OCI-LY3 (cell line): ENCODE measurements around the gene TMEM250.

Source experiments
- H2AFZ ChIP-seq: fragments of 200-600, 300-600 bp; shearing (Covaris generic); 2 replicates; pipeline ENCODE4 v1.6.0; 2014; ENCODE audit warnings: antibody characterized with exemption, low read depth, low read length
- H3K27ac ChIP-seq: fragments of 200-600, 300-600 bp; sonication (generic); 2 replicates; pipeline ENCODE4 v1.5.1; 2014; ENCODE audit warnings: mild to moderate bottlenecking, low read length, moderate library complexity, mixed read lengths
- H3K27me3 ChIP-seq: fragments of 200-600, 300-600 bp; sonication (generic); 2 replicates; pipeline ENCODE4 v1.6.1; 2014; ENCODE audit warnings: low read depth, low read length, mixed read lengths
- H3K36me3 ChIP-seq: fragments of 200-600, 300-600 bp; sonication (generic); replicated peaks from 2 replicates; pipeline ENCODE3; 2014; ENCODE audit warnings: low read depth, low read length, mixed read lengths
- H3K4me1 ChIP-seq: fragments of 300-600, 200-600 bp; sonication (generic); 2 replicates; pipeline ENCODE4 v1.6.1; 2014; ENCODE audit warnings: low read length, mixed read lengths
- H3K4me2 ChIP-seq: fragments of 200-600, 300-600 bp; sonication (generic); 2 replicates; pipeline ENCODE4 v1.6.1; 2014; ENCODE audit warnings: low read length, mixed read lengths
- H3K4me3 ChIP-seq: fragments of 300-600, 200-600 bp; sonication (generic); 2 replicates; pipeline ENCODE4 v1.5.1; 2014; ENCODE audit warnings: antibody characterized with exemption, mild to moderate bottlenecking, low read length, moderate library complexity
- H3K79me2 ChIP-seq: fragments of 300-600, 200-600 bp; shearing (Covaris generic); 2 replicates; pipeline ENCODE4 v1.6.1; 2014; ENCODE audit warnings: mild to moderate bottlenecking, low read length, mixed read lengths
- H3K9ac ChIP-seq: fragments of 300-600, 200-600 bp; shearing (Covaris generic); 2 replicates; pipeline ENCODE4 v1.6.0; 2014; ENCODE audit warnings: mild to moderate bottlenecking, low read length, moderate library complexity
- H3K9me3 ChIP-seq: fragments of 200-600, 300-600 bp; shearing (Covaris generic); 2 replicates; pipeline ENCODE4 v1.6.1; 2014; ENCODE audit warnings: low read length, mixed read lengths; ENCODE audit not compliant: insufficient read depth
- H4K20me1 ChIP-seq: fragments of 200-600, 300-600 bp; sonication (generic); 2 replicates; pipeline ENCODE4 v1.6.1; 2016; ENCODE audit warnings: low read length, mixed read lengths; ENCODE audit not compliant: insufficient read depth
- CTCF ChIP-seq: fragments of 200-600, 300-600 bp; sonication (generic); IDR thresholded peaks from 2 replicates; pipeline ENCODE4 v1.5.1; 2014; ENCODE audit warnings: antibody characterized with exemption, low read length, low read depth
- EZH2phosphoT487 ChIP-seq: fragments of 200-600 bp; shearing (Covaris generic); IDR thresholded peaks from 2 replicates; pipeline ENCODE4 v1.6.1; 2018; ENCODE audit warnings: antibody characterized with exemption, mixed run types, low read depth

Gene TMEM250

GRCh38 chr9:136159851-136160250 is 41.2 kb upstream of the TMEM250 start:
- H4K20me1 ChIP-seq, result no peaks in the 10 kb centered on the region
- no peaks in the 10 kb centered on the region for H3K27me3 ChIP-seq
- no peaks in the 10 kb centered on the region for H3K36me3 ChIP-seq
- H3K9me3 ChIP-seq, result no peaks in the 10 kb centered on the region
- H3K27ac ChIP-seq, result no peak overlapping the region
- H3K9ac ChIP-seq, result no peak overlapping the region
- H3K4me1 ChIP-seq, result no peaks in the 10 kb centered on the region
- H3K4me3 ChIP-seq, result no peak overlapping the region
- H3K79me2 ChIP-seq, result no peaks in the 10 kb centered on the region
- H2AFZ ChIP-seq, result no peak overlapping the region
- H3K4me2 ChIP-seq, result no peak overlapping the region
- TF ChIP-seq CTCF (no peak), EZH2phosphoT487 (no peak)

GRCh38 chr9:136157477-136158265 is 39.0 kb upstream of the TMEM250 start:
- Histone ChIP-seq H3K4me2 (no peak overlapping the region), H2AFZ (no peak overlapping the region), H3K4me3 (no peak overlapping the region), H3K27ac (no peak overlapping the region), H3K79me2 (no peaks in the 10 kb centered on the region), H3K36me3 (no peaks in the 10 kb centered on the region), H3K9ac (no peak overlapping the region), H3K27me3 (no peaks in the 10 kb centered on the region), H3K4me1 (no peaks in the 10 kb centered on the region), H4K20me1 (no peaks in the 10 kb centered on the region), H3K9me3 (no peaks in the 10 kb centered on the region)
- no peak for TF ChIP-seq EZH2phosphoT487
- TF ChIP-seq CTCF, result no peak

GRCh38 chr9:136156209-136157120 is 37.8 kb upstream of the TMEM250 start:
- H3K9ac ChIP-seq, result no peak overlapping the region
- H3K27me3 ChIP-seq, result no peaks in the 10 kb centered on the region
- H3K4me3 ChIP-seq, result no peak overlapping the region
- no peaks in the 10 kb centered on the region for H3K79me2 ChIP-seq
- H3K36me3 ChIP-seq, result no peaks in the 10 kb centered on the region
- H3K27ac ChIP-seq, result no peak overlapping the region
- TF ChIP-seq EZH2phosphoT487 (no peak), CTCF (no peak)
- no peaks in the 10 kb centered on the region for H4K20me1 ChIP-seq
- no peak overlapping the region for H2AFZ ChIP-seq
- no peaks in the 10 kb centered on the region for H3K9me3 ChIP-seq
- no peaks in the 10 kb centered on the region for H3K4me1 ChIP-seq
- no peak overlapping the region for H3K4me2 ChIP-seq

GRCh38 chr9:136155576-136155975 is 36.9 kb upstream of the TMEM250 start:
- Histone ChIP-seq H3K9me3 (no peaks in the 10 kb centered on the region), H3K4me2 (no peak overlapping the region), H2AFZ (no peak overlapping the region)

More at GRCh38 chr9:136155576-136155975, 36.9 kb upstream of the TMEM250 start:
- TF ChIP-seq CTCF, result no peak
- no peak for TF ChIP-seq EZH2phosphoT487
- H3K4me3 ChIP-seq, result no peak overlapping the region
- H3K27ac ChIP-seq, result no peak overlapping the region
- no peak overlapping the region for H3K9ac ChIP-seq
- no peaks in the 10 kb centered on the region for H3K79me2 ChIP-seq
- no peaks in the 10 kb centered on the region for H3K4me1 ChIP-seq
- no peaks in the 10 kb centered on the region for H3K36me3 ChIP-seq
- no peaks in the 10 kb centered on the region for H3K27me3 ChIP-seq
- no peaks in the 10 kb centered on the region for H4K20me1 ChIP-seq
